Measurements from ENCODE around the gene VAMP5. TPM values are rescaled to one million over a fixed set of nuclear protein-coding genes. Genes with fewer than 3 reads are reported as not detected.
"Not testable (repeated sequence)": the region's sequence is repeated elsewhere in the genome, so short reads cannot be mapped to it uniquely, and the experiment has no call there.

The VAMP5 gene
- total RNA-seq, 8 experiments from 2014 or later, result 0.27 to 50.2 (median 4.1) TPM; not detected in 1

DNA sequence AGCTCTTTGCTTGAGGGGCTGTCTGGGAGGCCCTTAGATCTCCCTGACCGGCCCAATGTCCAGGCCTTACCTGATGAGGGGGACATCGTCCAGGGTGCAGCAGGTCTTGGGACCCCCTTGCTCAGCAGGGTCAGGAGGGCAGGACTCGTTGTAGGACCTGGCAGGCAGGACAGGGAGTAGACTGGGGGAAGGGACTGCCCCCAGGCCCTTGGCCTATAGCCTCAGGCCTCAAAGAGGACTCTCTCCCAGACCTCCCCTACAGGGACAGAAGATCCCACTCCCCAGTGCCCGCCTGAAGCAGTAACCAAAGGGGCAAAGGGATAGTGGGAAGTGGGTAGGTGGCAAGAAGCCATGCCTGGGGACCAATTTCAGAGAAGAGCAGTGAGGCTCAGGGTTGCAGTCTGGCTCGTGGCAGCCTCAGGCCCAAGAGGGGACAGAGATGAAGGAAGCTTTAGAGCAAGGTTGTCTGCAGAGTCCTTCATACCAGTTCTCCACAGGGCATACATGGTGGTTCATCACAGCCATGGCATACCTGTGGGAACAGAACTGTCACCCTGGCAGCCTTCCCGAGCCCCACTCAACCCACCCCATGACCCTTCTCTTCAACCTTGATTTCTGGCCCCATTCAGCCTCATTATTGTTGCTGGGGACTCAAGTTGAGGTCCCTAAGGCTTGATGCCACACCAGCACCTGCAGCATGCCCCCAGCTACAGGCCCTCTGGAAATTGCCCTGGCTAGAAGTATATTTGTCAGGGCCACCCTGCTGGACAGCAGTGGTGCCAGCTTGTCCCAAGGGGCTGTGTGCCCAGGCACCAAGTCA is 16.9 kb downstream of the VAMP5 start:
- peak overlapping the region; percentile 43 to 91 (median 69) for H3K4me3 ChIP-seq
- 40 to 100% (median 100%) methylated on average over 1 to 2 of the region's 6 CpGs; no CpG with 5 or more reads in 7 of the 10 experiments for WGBS, 10 experiments
- in situ Hi-C loops (cut with MboI; ENCODE audit: low pct_unique_long_range_greater_than_20kb in 2 of 9, low sequenced_read_pairs in 9 of 9, unreplicated experiment in 9 of 9), result no loop called here
- no peak for ATAC-seq (replicated peaks in 6 of 8)
- no peak overlapping the region for H3K27ac ChIP-seq
- peaks cover 21 to 25% of the 10 kb centered on the region in 2 donors for H3K4me1 ChIP-seq (replicated peaks in 1 of 2)

DNA sequence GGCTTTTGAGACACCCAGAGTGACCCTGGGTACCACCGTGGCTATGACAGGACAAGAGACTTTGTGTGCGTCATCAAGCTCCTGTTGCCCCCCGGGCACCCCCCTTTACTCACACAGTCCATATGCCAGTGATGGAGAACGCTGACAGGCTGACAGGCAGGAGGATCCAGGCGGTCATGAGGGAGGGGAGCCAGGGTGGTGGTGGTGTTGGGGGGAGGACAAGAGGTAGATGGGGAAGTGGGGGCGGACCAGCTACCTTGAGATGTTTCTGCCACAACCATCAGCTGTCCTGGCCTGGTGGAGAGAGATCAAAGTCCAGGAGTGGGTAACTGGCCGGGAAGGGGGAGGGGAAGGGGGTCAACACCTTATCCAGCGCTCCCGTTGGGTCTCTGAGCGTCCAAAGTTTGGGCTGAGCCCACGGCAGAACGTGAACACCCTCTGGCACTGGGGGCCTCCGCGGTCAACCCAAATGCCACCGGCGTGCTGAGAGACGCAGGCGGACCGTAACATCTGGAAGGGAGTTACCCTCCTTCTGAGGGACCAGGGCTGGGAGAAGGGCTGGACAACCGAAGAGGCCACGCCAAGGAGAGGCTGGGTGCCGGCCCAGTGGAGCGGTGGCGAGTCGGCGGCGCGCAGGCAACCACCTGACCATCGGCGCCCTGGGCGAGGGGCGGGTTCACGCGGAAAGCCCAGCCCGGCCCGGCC is 17.7 kb downstream of the VAMP5 start:
- peak overlapping the region; percentile 43 to 91 (median 69) for H3K4me3 ChIP-seq
- peak; percentile 57 to 83 (median 74) for ATAC-seq (replicated peaks in 6 of 8)
- H3K4me1 ChIP-seq (replicated peaks in 1 of 2), result peaks cover 15 to 27% of the 10 kb centered on the region in 2 donors
- 0 to 13% methylated on average over 1 to 20 of the region's 36 CpGs; no CpG with 5 or more reads in 8 of the 10 experiments for WGBS, 10 experiments
- in situ Hi-C loops (cut with MboI; ENCODE audit: low pct_unique_long_range_greater_than_20kb in 2 of 9, low sequenced_read_pairs in 9 of 9, unreplicated experiment in 9 of 9), result no loop called here
- H3K27ac ChIP-seq, result peak overlapping the region in 1 of 2 donors; percentile 4

DNA sequence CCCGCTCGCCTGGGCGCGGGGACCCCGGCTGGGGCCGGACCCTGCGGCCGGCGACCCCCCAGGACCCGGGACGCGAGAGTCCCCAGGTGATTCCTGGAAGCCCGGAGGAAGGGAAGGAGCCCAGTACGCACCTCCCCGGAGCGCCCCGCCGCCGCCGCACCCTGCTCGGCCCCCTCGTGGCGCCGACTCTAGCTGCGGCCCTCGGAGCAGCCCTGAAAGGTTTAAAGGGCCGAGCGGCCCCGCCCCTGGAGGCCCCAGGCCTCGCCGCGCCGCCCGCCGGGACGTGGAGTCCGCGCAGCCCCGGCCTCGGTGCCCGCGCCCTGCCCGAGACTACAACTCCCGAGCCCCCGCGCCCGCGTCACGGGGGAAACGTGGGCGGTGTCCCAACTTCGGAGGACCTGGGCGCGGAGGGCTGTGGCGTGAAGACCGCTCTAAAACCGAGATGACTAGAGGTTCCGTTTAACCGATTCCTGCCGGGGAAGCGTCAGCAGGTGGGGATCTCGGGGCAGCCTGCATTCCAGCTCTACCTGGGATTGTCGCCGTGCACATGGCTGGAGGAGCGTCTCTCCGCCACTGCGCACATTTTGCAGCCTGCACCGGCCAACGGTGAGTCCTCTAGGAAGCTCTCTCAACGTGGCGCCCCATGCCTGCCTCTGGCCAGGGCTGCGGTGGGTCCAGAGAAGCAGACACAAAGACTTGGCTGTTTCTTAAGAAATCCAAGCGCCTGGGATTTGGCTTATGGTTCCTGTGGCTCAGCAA is 18.4 kb downstream of the VAMP5 start, which contains the start of gene TMEM150A:
TMEM150A (minus strand) TSS at position 223 of the 759 bp plus-strand sequence. CDS start 750 bp downstream, outside the sequence.
- in situ Hi-C loops (cut with MboI; ENCODE audit: low pct_unique_long_range_greater_than_20kb in 2 of 9, low sequenced_read_pairs in 9 of 9, unreplicated experiment in 9 of 9), result no loop called here
- Histone ChIP-seq H3K4me3 (peak within 1 kb of the TSS; percentile 43 to 91 (median 69)), H3K27ac (peak within 1 kb of the TSS in 1 of 2 donors; percentile 13), H3K4me1 (replicated peaks in 1 of 2) (peaks cover 15 to 27% of the 10 kb centered on the region in 2 donors)
- WGBS, 10 experiments, result 0 to 14% (median 1%) methylated on average over 1 to 15 of the region's 73 CpGs; no CpG with 5 or more reads in 5 of the 10 experiments
- peak; percentile 86 to 97 (median 94) for ATAC-seq (replicated peaks in 6 of 8)

DNA sequence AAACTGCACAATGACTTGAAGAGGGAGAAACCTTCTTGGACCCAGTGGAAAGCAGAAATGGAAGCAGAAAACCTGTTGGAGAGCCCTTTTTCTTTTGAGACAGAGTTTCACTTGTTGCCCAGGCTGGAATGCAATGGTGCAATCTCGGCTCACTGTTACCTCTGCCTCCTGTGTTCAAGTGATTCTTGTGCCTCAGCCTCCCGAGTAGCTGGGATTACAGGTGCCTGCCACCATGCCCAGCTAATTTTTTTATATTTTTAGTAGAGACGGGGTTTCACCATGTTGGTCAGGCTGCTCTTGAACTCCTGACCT is 19.9 kb downstream of the VAMP5 start:
- in situ Hi-C loops (cut with MboI; ENCODE audit: low pct_unique_long_range_greater_than_20kb in 2 of 9, low sequenced_read_pairs in 9 of 9, unreplicated experiment in 9 of 9); ATAC-seq (replicated peaks in 6 of 8); H3K27ac ChIP-seq: not testable (repeated sequence)
- H3K4me1 ChIP-seq (replicated peaks in 1 of 2), result peaks cover 15 to 27% of the 10 kb centered on the region in 2 donors
- H3K4me3 ChIP-seq, result peak overlapping the region in 1 of 5 donors; percentile 69
- 79 to 100% (median 98%) methylated on average over 1 to 3 of the region's 3 CpGs; no CpG with 5 or more reads in 2 of the 10 experiments for WGBS, 10 experiments

- no peak overlapping the region for H3K27ac ChIP-seq
Observed at GRCh38 chr2:85604568-85605339, 20.5 kb downstream of the VAMP5 start.

GRCh38 chr2:85605406-85606115 is 21.3 kb downstream of the VAMP5 start:
- 4 to 67% (median 46%) methylated on average over 1 to 4 of the region's 4 CpGs; no CpG with 5 or more reads in 2 of the 10 experiments for WGBS, 10 experiments
- in situ Hi-C loops (cut with MboI; ENCODE audit: low pct_unique_long_range_greater_than_20kb in 2 of 9, low sequenced_read_pairs in 9 of 9, unreplicated experiment in 9 of 9), result no loop called here
- peak in 3 of 8 experiments; percentile 6 to 45 (median 28) for ATAC-seq (replicated peaks in 6 of 8)
- H3K4me3 ChIP-seq, result no peak overlapping the region
- peaks cover 17 to 29% of the 10 kb centered on the region in 2 donors for H3K4me1 ChIP-seq (replicated peaks in 1 of 2)
- no peak overlapping the region for H3K27ac ChIP-seq

More at GRCh38 chr2:85604568-85605339, 20.5 kb downstream of the VAMP5 start:
- H3K4me3 ChIP-seq, result no peak overlapping the region
- H3K4me1 ChIP-seq (replicated peaks in 1 of 2), result peaks cover 15 to 27% of the 10 kb centered on the region in 2 donors
- in situ Hi-C loops (cut with MboI; ENCODE audit: low pct_unique_long_range_greater_than_20kb in 2 of 9, low sequenced_read_pairs in 9 of 9, unreplicated experiment in 9 of 9), result no loop called here
- no peak for ATAC-seq (replicated peaks in 6 of 8)
- 17 to 100% (median 77%) methylated on average over 1 to 4 of the region's 6 CpGs for WGBS, 10 experiments

DNA sequence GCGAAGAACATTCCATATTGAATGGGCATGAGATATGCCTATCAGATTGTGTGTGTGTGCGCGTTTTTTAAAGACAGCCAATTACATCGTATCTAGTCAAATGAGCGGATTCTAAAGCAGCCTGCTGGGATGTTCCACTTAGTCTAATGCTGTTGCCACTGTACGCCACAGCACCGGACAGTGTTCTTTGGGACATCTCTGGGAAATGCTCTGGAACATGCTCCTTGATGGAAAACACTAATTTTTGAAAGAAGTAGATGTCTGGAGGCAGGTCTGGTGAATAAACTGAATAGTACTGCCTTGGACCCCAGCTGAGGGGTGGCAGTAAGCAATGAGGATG is 21.9 kb downstream of the VAMP5 start:
- Histone ChIP-seq H3K27ac (peak overlapping the region in 1 of 2 donors; percentile 21), H3K4me1 (replicated peaks in 1 of 2) (peaks cover 21 to 32% of the 10 kb centered on the region in 2 donors), H3K4me3 (no peak overlapping the region)
- WGBS, 10 experiments, result 67 to 97% (median 87%) methylated on average over 1 to 7 of the region's 7 CpGs; no CpG with 5 or more reads in 1 of the 10 experiments
- ATAC-seq (replicated peaks in 6 of 8), result peak in 1 of 8 experiments; percentile 7
- in situ Hi-C loops (cut with MboI; ENCODE audit: low pct_unique_long_range_greater_than_20kb in 2 of 9, low sequenced_read_pairs in 9 of 9, unreplicated experiment in 9 of 9), result no loop called here

DNA sequence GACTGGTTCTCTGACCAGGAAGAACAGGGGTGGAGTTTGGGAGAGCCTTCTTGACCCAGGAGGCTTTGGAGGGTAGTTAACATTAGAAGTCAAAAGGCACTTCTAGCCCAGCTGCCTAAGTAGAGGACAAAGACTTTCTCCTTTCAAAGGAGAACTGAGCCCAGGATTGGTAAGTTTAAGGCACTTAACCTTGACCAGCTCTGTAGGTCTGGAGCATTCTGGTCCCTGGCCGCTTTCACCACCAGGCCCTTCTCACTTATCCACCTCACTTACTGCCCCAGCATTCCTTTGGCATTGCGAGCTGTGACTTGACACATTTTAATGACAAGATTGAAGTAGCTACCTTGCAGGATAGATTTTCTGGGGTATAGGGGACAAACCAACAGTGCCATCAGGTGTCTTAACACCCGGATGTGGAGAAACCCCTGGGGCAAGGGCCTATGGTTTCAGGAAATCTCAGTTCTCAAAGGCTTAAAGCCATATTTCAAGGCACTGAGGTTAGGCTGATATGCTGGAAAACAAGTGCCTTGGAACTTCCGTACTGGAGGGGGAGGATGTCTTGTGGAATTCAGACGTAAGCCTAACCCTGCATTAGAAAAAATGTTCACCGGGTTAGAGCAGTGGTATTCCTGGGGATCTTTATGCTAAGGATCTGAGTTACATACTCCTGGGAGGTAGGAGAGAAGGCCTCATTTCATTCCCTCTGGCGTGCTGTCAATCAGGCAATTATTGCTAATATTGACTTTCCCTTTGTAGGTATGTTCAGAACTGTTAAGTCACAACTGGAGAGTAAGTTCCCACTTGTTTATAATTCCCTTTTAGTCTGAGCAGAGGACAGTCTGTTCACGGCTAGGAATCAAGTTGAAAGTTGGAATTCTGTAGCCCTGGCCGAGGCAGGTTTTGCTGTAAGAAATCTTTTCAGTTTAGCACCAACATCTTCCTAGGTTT is 23.3 kb downstream of the VAMP5 start:
- H3K4me1 ChIP-seq (replicated peaks in 1 of 2), result peaks cover 17 to 31% of the 10 kb centered on the region in 2 donors
- 52 to 100% (median 94%) methylated on average over 1 to 6 of the region's 9 CpGs; no CpG with 5 or more reads in 1 of the 10 experiments for WGBS, 10 experiments
- no peak overlapping the region for H3K27ac ChIP-seq
- ATAC-seq (replicated peaks in 6 of 8), result no peak
- in situ Hi-C loops (cut with MboI; ENCODE audit: low pct_unique_long_range_greater_than_20kb in 2 of 9, low sequenced_read_pairs in 9 of 9, unreplicated experiment in 9 of 9), result no loop called here
- no peak overlapping the region for H3K4me3 ChIP-seq

DNA sequence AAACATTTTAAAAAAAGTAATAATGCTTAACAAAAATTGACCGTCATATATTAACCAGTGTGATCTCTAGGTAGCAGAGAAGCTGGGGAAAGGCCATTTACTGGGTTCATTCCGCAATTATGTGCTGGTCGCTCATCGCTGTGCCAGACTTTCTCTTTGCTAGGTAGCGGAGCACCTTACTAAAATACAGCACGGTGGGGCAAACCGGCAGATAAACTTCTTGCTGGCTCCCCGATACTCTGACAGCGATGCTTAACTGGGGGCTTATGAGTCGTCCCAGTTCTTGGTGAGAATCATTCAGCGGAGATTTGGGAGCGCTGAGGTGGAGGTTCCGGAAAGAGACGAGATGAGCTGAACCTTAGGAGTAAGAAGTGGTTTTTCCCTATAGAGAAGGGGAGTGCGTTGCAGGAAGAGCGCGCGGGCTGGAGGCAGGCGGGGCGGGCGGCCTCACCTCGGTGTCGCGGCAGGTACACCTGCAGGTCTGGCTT is 27.0 kb downstream of the VAMP5 start:
- in situ Hi-C loops (cut with MboI; ENCODE audit: low pct_unique_long_range_greater_than_20kb in 2 of 9, low sequenced_read_pairs in 9 of 9, unreplicated experiment in 9 of 9), result no loop called here
- Histone ChIP-seq H3K4me1 (replicated peaks in 1 of 2) (peaks cover 6 to 23% of the 10 kb centered on the region in 2 donors), H3K27ac (peak overlapping the region; percentile 67 to 87), H3K4me3 (peak overlapping the region; percentile 82 to 98 (median 84))
- WGBS, 10 experiments, result 0 to 33% (median 10%) methylated on average over 1 to 23 of the region's 24 CpGs; no CpG with 5 or more reads in 2 of the 10 experiments
- peak in 3 of 8 experiments; percentile 4 to 9 (median 5) for ATAC-seq (replicated peaks in 6 of 8)

GRCh38 chr2:85611705-85612587 is 27.7 kb downstream of the VAMP5 start, which contains the start of gene C2orf68:
C2orf68 (minus strand) TSS chr2:85612066; CDS start chr2:85611984, 82 bp downstream.
- H3K27ac ChIP-seq, result peak within 1 kb of the TSS; percentile 67 to 87
- 0 to 52% (median 13%) methylated on average over 1 to 33 of the region's 73 CpGs for WGBS, 10 experiments
- peak; percentile 73 to 85 (median 82) for ATAC-seq (replicated peaks in 6 of 8)
- in situ Hi-C loops (cut with MboI; ENCODE audit: low pct_unique_long_range_greater_than_20kb in 2 of 9, low sequenced_read_pairs in 9 of 9, unreplicated experiment in 9 of 9), result no loop called here
- H3K4me3 ChIP-seq, result peak within 1 kb of the TSS; percentile 82 to 98 (median 84)
- H3K4me1 ChIP-seq (replicated peaks in 1 of 2), result peaks cover 8 to 18% of the 10 kb centered on the region in 2 donors

Data from motor neuron (in vitro differentiated cells).